H1 (cell line): Measurements from ENCODE around the gene MFNG. TPM values are rescaled to one million over a fixed set of nuclear protein-coding genes. Genes with fewer than 3 reads are reported as not detected.

Source experiments
- CTCF ChIA-PET: fragments of 300-600 bp; sonication (Branson Sonifier 250); formaldehyde crosslinking; loops from one replicate; lab custom pipeline; 2021; ENCODE audit not compliant: partially characterized antibody; lab: Charles Lee
- POLR2A ChIA-PET: fragments of 300-600 bp; sonication (Branson Sonifier 250); formaldehyde crosslinking; loops from one replicate; lab custom pipeline; 2021; ENCODE audit warnings: inconsistent platforms; ENCODE audit not compliant: partially characterized antibody; lab: Charles Lee
- DNase-seq, 2 experiments: peaks; one replicate each; pipeline versions ENCODE4 v3.0.0 to v3.0.0-alpha.2; 2010 to 2022; ENCODE audit warnings: low spot score in 2 of 2, low read depth in 1 of 2, mixed read lengths in 1 of 2
- FAIRE-seq: peaks from 2 replicates; lab custom pipeline; 2011; peaks lifted over from hg19 to GRCh38; lab: Jason Lieb, UNC
- H2AFZ ChIP-seq: 2 replicates; pipeline ENCODE4 v1.8.1; 2012; ENCODE audit warnings: low read length, inconsistent platforms
- H2AK5ac ChIP-seq: 2 replicates; pipeline ENCODE4 v1.6.1; 2013; ENCODE audit warnings: low read depth, low read length
- H2BK120ac ChIP-seq: replicated peaks from 2 replicates; pipeline ENCODE3; 2013; ENCODE audit warnings: low read depth, low read length, inconsistent platforms
- H2BK12ac ChIP-seq: 2 replicates; pipeline ENCODE4 v1.6.1; 2013; ENCODE audit warnings: low read depth, low read length
- H2BK15ac ChIP-seq: 2 replicates; pipeline ENCODE4 v1.6.1; 2013; ENCODE audit warnings: low read length
- H2BK20ac ChIP-seq: 2 replicates; pipeline ENCODE4 v1.6.1; 2013; ENCODE audit warnings: low read length
- H2BK5ac ChIP-seq: 2 replicates; pipeline ENCODE4 v1.6.1; 2013; ENCODE audit warnings: low read depth, low read length
- H3K14ac ChIP-seq: 2 replicates; pipeline ENCODE4 v1.6.1; 2013; ENCODE audit warnings: inconsistent platforms; ENCODE audit not compliant: insufficient read length
- H3K18ac ChIP-seq: 2 replicates; pipeline ENCODE4 v1.6.1; 2013; ENCODE audit warnings: low read length; ENCODE audit errors: extremely low read depth
- H3K23ac ChIP-seq: 2 replicates; pipeline ENCODE4 v1.6.1; 2013; ENCODE audit warnings: inconsistent platforms; ENCODE audit not compliant: insufficient read length
- H3K23me2 ChIP-seq: 2 replicates; pipeline ENCODE4 v1.6.1; 2013; ENCODE audit warnings: low read depth, low read length
- H3K27ac ChIP-seq: 2 replicates; pipeline ENCODE4 v1.6.1; 2011; ENCODE audit warnings: low read depth, low read length, inconsistent platforms
- H3K27me3 ChIP-seq, 4 experiments: replicated peaks in 1 of 4; 1 replicate in 1 of 4; 2 replicates in 3 of 4; pipeline versions ENCODE4 v1.6.1 to v1.8.1; 2011 to 2013; ENCODE audit warnings: low read length in 3 of 4, mild to moderate bottlenecking in 3 of 4, inconsistent platforms in 2 of 4, mixed read lengths in 2 of 4, moderate library complexity in 1 of 4; ENCODE audit not compliant: control insufficient read depth in 3 of 4, insufficient read depth in 3 of 4; ENCODE audit errors: extremely low read depth in 1 of 4
- H3K36me3 ChIP-seq, 4 experiments: 2 replicates each; pipeline versions ENCODE4 v1.6.1 to v1.8.1; 2011 to 2013; ENCODE audit warnings: mild to moderate bottlenecking in 4 of 4, low read length in 3 of 4, moderate library complexity in 2 of 4, control low read depth in 1 of 4, inconsistent platforms in 1 of 4; ENCODE audit not compliant: insufficient read depth in 4 of 4, control insufficient read depth in 2 of 4
- H3K4ac ChIP-seq: replicated peaks from 2 replicates; pipeline ENCODE3; 2013; ENCODE audit warnings: low read length, low read depth, mixed read lengths, inconsistent platforms; ENCODE audit not compliant: insufficient read length
- H3K4me1 ChIP-seq, 4 experiments: replicated peaks in 1 of 4; 1 replicate in 1 of 4; 2 replicates in 3 of 4; pipeline versions ENCODE4 v1.6.1 to v1.8.1; 2011 to 2013; ENCODE audit warnings: low read length in 3 of 4, inconsistent platforms in 2 of 4, mixed read lengths in 1 of 4; ENCODE audit not compliant: insufficient read depth in 4 of 4, control insufficient read depth in 3 of 4
- H3K4me2 ChIP-seq, 2 experiments: 2 replicates each; pipeline versions ENCODE4 v1.6.1 to v1.8.1; 2011 to 2013; ENCODE audit warnings: low read depth in 2 of 2, low read length in 2 of 2, control low read depth in 1 of 2, inconsistent platforms in 1 of 2, mild to moderate bottlenecking in 1 of 2; ENCODE audit not compliant: insufficient read depth in 1 of 2
- H3K4me3 ChIP-seq, 4 experiments: fragments of 200-600, 300-600 bp in 1 of 4; sonication (generic), shearing (Covaris generic), sonication (Bioruptor Twin) in 1 of 4; 2 replicates each; pipeline versions ENCODE4 v1.5.1 to v1.8.1; 2011 to 2016; ENCODE audit warnings: low read length in 4 of 4, low read depth in 3 of 4, control low read depth in 2 of 4, inconsistent platforms in 2 of 4, mild to moderate bottlenecking in 2 of 4, mixed read lengths in 1 of 4, moderate library complexity in 1 of 4; ENCODE audit not compliant: insufficient read depth in 2 of 4; ENCODE audit errors: extremely low read depth in 1 of 4
- H3K56ac ChIP-seq: replicated peaks from 2 replicates; pipeline ENCODE3; 2013; ENCODE audit warnings: low read depth, mild to moderate bottlenecking, mixed read lengths, low read length, inconsistent platforms; ENCODE audit not compliant: insufficient read length
- H3K79me1 ChIP-seq: 2 replicates; pipeline ENCODE4 v1.6.1; 2013; ENCODE audit warnings: low read depth, low read length, control low read depth
- H3K79me2 ChIP-seq, 2 experiments: 2 replicates each; pipeline versions ENCODE4 v1.6.1 to v1.8.1; 2012 to 2013; ENCODE audit warnings: low read length in 2 of 2, mild to moderate bottlenecking in 2 of 2, inconsistent platforms in 1 of 2; ENCODE audit not compliant: insufficient read depth in 2 of 2, control insufficient read depth in 1 of 2
- H3K9ac ChIP-seq, 4 experiments: replicated peaks in 1 of 4; 1 replicate in 1 of 4; 2 replicates in 3 of 4; pipeline versions ENCODE4 v1.6.1 to v1.8.1; 2011 to 2013; ENCODE audit warnings: low read depth in 3 of 4, low read length in 3 of 4, control low read depth in 2 of 4, mild to moderate bottlenecking in 2 of 4, moderate library complexity in 2 of 4, inconsistent platforms in 1 of 4; ENCODE audit errors: extremely low read depth in 1 of 4
- H3K9me3 ChIP-seq, 2 experiments: 2 replicates each; pipeline versions ENCODE4 v1.6.1 to v1.8.1; 2012 to 2013; ENCODE audit warnings: mild to moderate bottlenecking in 2 of 2, moderate library complexity in 2 of 2, control low read depth in 1 of 2, inconsistent platforms in 1 of 2, low read depth in 1 of 2, low read length in 1 of 2, mixed read lengths in 1 of 2; ENCODE audit not compliant: insufficient read depth in 2 of 2
- H4K20me1 ChIP-seq, 2 experiments: replicated peaks in 1 of 2; 2 replicates each; pipeline versions ENCODE3 to v1.8.1; 2011 to 2013; ENCODE audit warnings: inconsistent platforms in 2 of 2, low read length in 2 of 2, mild to moderate bottlenecking in 1 of 2; ENCODE audit not compliant: insufficient read depth in 2 of 2, control insufficient read depth in 1 of 2
- H4K5ac ChIP-seq: 2 replicates; pipeline ENCODE4 v1.6.1; 2013; ENCODE audit warnings: low read length, low read depth, mixed read lengths, inconsistent platforms; ENCODE audit not compliant: insufficient read length
- H4K8ac ChIP-seq: 2 replicates; pipeline ENCODE4 v1.8.0; 2013; ENCODE audit warnings: mild to moderate bottlenecking, moderate library complexity, low read length, inconsistent platforms; ENCODE audit not compliant: insufficient read depth; ENCODE audit errors: extremely low read depth
- H4K91ac ChIP-seq: replicated peaks from 2 replicates; pipeline ENCODE3; 2013; ENCODE audit warnings: low read length, mixed read lengths, inconsistent platforms; ENCODE audit not compliant: insufficient read length
- BACH1 ChIP-seq: IDR thresholded peaks from 2 replicates; pipeline ENCODE4 v1.6.1; 2012; ENCODE audit warnings: low read length, improper control_type of control experiment
- BCL11A ChIP-seq, 2 experiments: IDR thresholded peaks; one replicate each; pipeline ENCODE4 v1.6.1; 2011; ENCODE audit warnings: low read depth in 2 of 2, low read length in 2 of 2, mild to moderate bottlenecking in 2 of 2
- CHD2 ChIP-seq: IDR thresholded peaks from 2 replicates; pipeline ENCODE4 v1.6.1; 2012; ENCODE audit warnings: low read length, improper control_type of control experiment
- HDAC2 ChIP-seq, 2 experiments: fragments of 300-600 bp in 1 of 2; sonication (generic) in 1 of 2; IDR thresholded peaks; 2 replicates each; pipeline ENCODE4 v1.6.1; 2011 to 2012; ENCODE audit warnings: low read depth in 2 of 2, low read length in 2 of 2, mild to moderate bottlenecking in 2 of 2, moderate library complexity in 2 of 2, borderline replicate concordance in 1 of 2, inconsistent platforms in 1 of 2
- HDAC6 ChIP-seq: IDR thresholded peaks from one replicate; pipeline ENCODE4 v1.7.1; 2012; ENCODE audit warnings: low read depth, mild to moderate bottlenecking, inconsistent platforms, low read length, moderate library complexity
- JUN ChIP-seq: IDR thresholded peaks from 2 replicates; pipeline ENCODE4 v1.6.1; 2011; ENCODE audit warnings: low read depth, mild to moderate bottlenecking, improper control_type of control experiment, low read length
- NRF1 ChIP-seq: IDR thresholded peaks from 2 replicates; pipeline ENCODE4 v1.6.1; 2011; ENCODE audit warnings: mild to moderate bottlenecking, low read depth, low read length, improper control_type of control experiment
- PHF8 ChIP-seq: fragments of 200-600 bp; sonication (generic); conservative IDR thresholded peaks from 2 replicates; pipeline ENCODE4 v1.7.1; 2012; ENCODE audit warnings: low read depth, mild to moderate bottlenecking, inconsistent platforms, low read length, moderate library complexity
- YY1 ChIP-seq: IDR thresholded peaks from 2 replicates; pipeline ENCODE4 v1.6.1; 2011; ENCODE audit warnings: low read depth, mild to moderate bottlenecking, low read length
- WGBS, 2 experiments: shearing (Covaris generic) in 1 of 2; methylation state at CpG; one replicate each; pipeline versions ENCODE4 v1.1.6 to v1.1.7; 2013 to 2015; ENCODE audit warnings: low lambda C conversion rate in 2 of 2, mixed read lengths in 2 of 2, inconsistent platforms in 1 of 2, low coverage in 1 of 2, missing lambda C conversion rate in 1 of 2; ENCODE audit not compliant: insufficient replicate concordance in 2 of 2, insufficient coverage in 1 of 2, insufficient read length in 1 of 2; ENCODE audit errors: extremely low coverage in 1 of 2, missing lambda C conversion rate in 1 of 2; 5-methylcytosine and 5-hydroxymethylcytosine counted together
- polyA plus RNA-seq, 7 experiments: library from polyadenylated mRNA; depleted of rRNA in 3 of 7; stranded (reverse) in 5 of 7; unstranded in 2 of 7; fragments of >200 nt in 5 of 7; fragments of 200-250 nt in 2 of 7; gene quantifications; 1 replicate in 5 of 7; 2 replicates in 1 of 7; 4 replicates in 1 of 7; pipeline versions ENCODE4 v1.2.1 to v1.2.3, GENCODE V29; 2011 to 2013; ENCODE audit warnings: missing spikeins in 2 of 7, mixed read lengths in 2 of 7
- total RNA-seq: library from RNA; stranded (reverse); fragmentation: NEBNext Ultra II Directional; extraction: Animal tissue kit (Norgen Biotek cat#: 25700); gene quantifications from 2 replicates; pipeline ENCODE4 v1.2.1, GENCODE V29; 2021
- TF ChIP-seq, protein P1 (sequence below): IDR thresholded peaks from 2 replicates; pipeline ENCODE4 v1.6.1; 2011; ENCODE audit warnings: low read length, improper control_type of control experiment
- TF ChIP-seq, protein P2 (sequence below): IDR thresholded peaks from 2 replicates; pipeline ENCODE4 v1.6.1; 2012; ENCODE audit warnings: inconsistent platforms

The MFNG gene
- total and polyA plus RNA-seq, 2 of the 8 experiments (the other 6 are each of a cell fraction or from before 2014, with no cell fraction given): 1.7 to 5.5 TPM

DNA sequence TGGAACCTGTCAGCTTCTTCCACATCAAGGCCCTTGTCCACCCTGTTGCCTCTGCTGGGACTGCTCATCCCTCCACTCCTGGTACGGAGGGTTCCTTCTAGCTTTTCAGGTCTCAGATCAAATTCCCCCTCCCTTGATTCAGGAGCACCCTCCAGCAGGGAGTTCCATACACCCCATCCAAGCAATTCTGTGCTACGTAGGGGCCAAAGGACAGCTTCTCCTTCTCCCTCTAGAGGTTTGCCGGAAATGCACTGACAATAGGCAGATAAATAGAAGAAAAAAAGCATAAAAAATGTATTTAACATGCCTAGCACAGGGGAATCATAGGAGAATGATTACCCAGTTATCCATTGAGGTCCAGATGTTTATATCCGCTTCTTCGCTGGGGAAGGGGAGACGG lies 36.3 kb upstream of the MFNG start:
- H2AK5ac ChIP-seq: no peak overlapping the region
- no peaks in the 10 kb centered on the region for H3K36me3 ChIP-seq
- no peak overlapping the region for H2BK5ac ChIP-seq
- no peaks in the 10 kb centered on the region for H4K20me1 ChIP-seq
- H3K14ac ChIP-seq: no peak overlapping the region
- H3K23me2 ChIP-seq: peaks cover 10% of the 10 kb centered on the region; the same call in 1 of the 2 replicates
- no peak overlapping the region for H4K91ac ChIP-seq
- no peak overlapping the region for H3K56ac ChIP-seq
- no peak overlapping the region for H2BK12ac ChIP-seq
- H3K27me3 ChIP-seq: peaks cover 7 to 25% (median 16%) of the 10 kb centered on the region in 4 experiments; a peak in 6 of 7 replicates
- no peak overlapping the region for H2BK20ac ChIP-seq
- no peak overlapping the region for H4K5ac ChIP-seq
- FAIRE-seq: no peak
- DNase-seq: no peak
- no peaks in the 10 kb centered on the region for H3K9me3 ChIP-seq
- H3K9ac ChIP-seq: no peak overlapping the region
- no peak overlapping the region for H3K18ac ChIP-seq
- no peak overlapping the region for H4K8ac ChIP-seq
- 88% methylated on average over 6 of the region's 6 CpGs; no CpG with 5 or more reads in 1 of the 2 experiments for WGBS, 2 experiments
- no peak overlapping the region for H2BK15ac ChIP-seq
- H3K4me1 ChIP-seq: peaks cover 0 to 7% (median 4%) of the 10 kb centered on the region in 4 experiments; a peak in 3 of 7 replicates
- CTCF ChIA-PET: interaction anchor here (0.9 to 1.4 kb wide), 6 partner anchors 11 to 50 kb away, joined by 3 to 6 read pairs (median 3); no protein-coding TSS in a partner anchor
- no peak overlapping the region for H3K4ac ChIP-seq
- H3K23ac ChIP-seq: no peak overlapping the region
- no peaks in the 10 kb centered on the region for H3K79me2 ChIP-seq
- POLR2A ChIA-PET: interaction anchor here (0.6 kb wide), 1 partner anchor 48 kb away, joined by 3 read pairs; no protein-coding TSS in a partner anchor
- no peak overlapping the region for H2BK120ac ChIP-seq
- no peaks in the 10 kb centered on the region for H3K79me1 ChIP-seq
- no peak overlapping the region for H3K4me3 ChIP-seq
- H3K27ac ChIP-seq: no peak overlapping the region
- no peak overlapping the region for H3K4me2 ChIP-seq
- no peak overlapping the region for H2AFZ ChIP-seq
- no peak for TF ChIP-seq BCL11A (IDR thresholded peaks at IDR 0.05; ENCODE audit: low read depth in 2 of 2, low read length in 2 of 2)
- TF ChIP-seq NRF1: no peak
- no peak for TF ChIP-seq CHD2
- no peak for TF ChIP-seq YY1
- TF ChIP-seq, protein P1, sequence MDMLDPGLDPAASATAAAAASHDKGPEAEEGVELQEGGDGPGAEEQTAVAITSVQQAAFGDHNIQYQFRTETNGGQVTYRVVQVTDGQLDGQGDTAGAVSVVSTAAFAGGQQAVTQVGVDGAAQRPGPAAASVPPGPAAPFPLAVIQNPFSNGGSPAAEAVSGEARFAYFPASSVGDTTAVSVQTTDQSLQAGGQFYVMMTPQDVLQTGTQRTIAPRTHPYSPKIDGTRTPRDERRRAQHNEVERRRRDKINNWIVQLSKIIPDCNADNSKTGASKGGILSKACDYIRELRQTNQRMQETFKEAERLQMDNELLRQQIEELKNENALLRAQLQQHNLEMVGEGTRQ: no peak
- no peak for TF ChIP-seq BACH1
- TF ChIP-seq, protein P2, sequence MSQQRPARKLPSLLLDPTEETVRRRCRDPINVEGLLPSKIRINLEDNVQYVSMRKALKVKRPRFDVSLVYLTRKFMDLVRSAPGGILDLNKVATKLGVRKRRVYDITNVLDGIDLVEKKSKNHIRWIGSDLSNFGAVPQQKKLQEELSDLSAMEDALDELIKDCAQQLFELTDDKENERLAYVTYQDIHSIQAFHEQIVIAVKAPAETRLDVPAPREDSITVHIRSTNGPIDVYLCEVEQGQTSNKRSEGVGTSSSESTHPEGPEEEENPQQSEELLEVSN: no peak
- TF ChIP-seq JUN: no peak
- no peak for TF ChIP-seq PHF8
- no peak for TF ChIP-seq HDAC6
- no peak for TF ChIP-seq HDAC2 (IDR thresholded peaks at IDR 0.05; ENCODE audit: borderline replicate concordance in 1 of 2, low read depth in 2 of 2, low read length in 2 of 2)
